ENCODE data around the gene MYO7A. TPM values are rescaled to one million over a fixed set of nuclear protein-coding genes. Genes with fewer than 3 reads are reported as not detected.
A peak's percentile ranks its signal among the peaks of the same experiment; 100 is the strongest.

The MYO7A gene
- total and polyA plus RNA-seq, 12 donors, result 0.91 to 6.8 (median 2.8) TPM

- TF ChIP-seq CTCF (IDR thresholded peaks at IDR 0.05), result no peak
- Histone ChIP-seq H3K27ac (no peak overlapping the region), H3K4me3 (no peak overlapping the region), H3K27me3 (no peaks in the 10 kb centered on the region), H3K36me3 (peaks cover 0 to 19% (median 0%) of the 10 kb centered on the region in 9 donors), H3K9me3 (no peaks in the 10 kb centered on the region), H3K4me1 (peaks cover 0 to 9% (median 0%) of the 10 kb centered on the region in 9 donors)
- WGBS, 2 donors, result 95 to 97% methylated on average over 13 of the region's 13 CpGs
- DNase-seq (no peak), ATAC-seq (no peak)
- intact Hi-C loops (cut with DNase I), result no loop called here
Observed at GRCh38 chr11:77114089-77114463, 14.0 kb upstream of the MYO7A start.

GRCh38 chr11:77115181-77115611, 12.8 kb upstream of the MYO7A start:
- TF ChIP-seq CTCF (IDR thresholded peaks at IDR 0.05), result peak in 1 of 9 donors; percentile 8
- ATAC-seq (peak in 1 of 8 donors; percentile 12), DNase-seq (no peak)
- intact Hi-C loops (cut with DNase I), result no loop called here
- Histone ChIP-seq H3K27ac (no peak overlapping the region), H3K27me3 (no peaks in the 10 kb centered on the region), H3K4me1 (no peaks in the 10 kb centered on the region), H3K36me3 (peaks cover 0 to 30% (median 0%) of the 10 kb centered on the region in 9 donors), H3K9me3 (no peaks in the 10 kb centered on the region), H3K4me3 (no peak overlapping the region)
- 96 to 97% methylated on average over 16 of the region's 16 CpGs for WGBS, 2 donors

GRCh38 chr11:77115956-77116355, 12.1 kb upstream of the MYO7A start:
- ATAC-seq, result no peak
- no peaks in the 10 kb centered on the region for H3K9me3 ChIP-seq
- intact Hi-C loops (cut with DNase I), result no loop called here
- no peak for TF ChIP-seq CTCF (IDR thresholded peaks at IDR 0.05)
- H3K27ac ChIP-seq, result no peak overlapping the region
- no peak for DNase-seq
- no peaks in the 10 kb centered on the region for H3K27me3 ChIP-seq
- no peak overlapping the region for H3K4me3 ChIP-seq
- 94 to 95% methylated on average over 15 of the region's 15 CpGs for WGBS, 2 donors
- H3K36me3 ChIP-seq, result peaks cover 0 to 37% (median 0%) of the 10 kb centered on the region in 9 donors
- no peaks in the 10 kb centered on the region for H3K4me1 ChIP-seq

- peaks cover 0 to 51% (median 0%) of the 10 kb centered on the region in 9 donors for H3K36me3 ChIP-seq
- intact Hi-C loops (cut with DNase I), result no loop called here
- H3K27ac ChIP-seq, result no peak overlapping the region
- no peaks in the 10 kb centered on the region for H3K9me3 ChIP-seq
- no peaks in the 10 kb centered on the region for H3K27me3 ChIP-seq
- ATAC-seq (no peak), DNase-seq (no peak)
- no peaks in the 10 kb centered on the region for H3K4me1 ChIP-seq
- H3K4me3 ChIP-seq, result no peak overlapping the region
- TF ChIP-seq CTCF (IDR thresholded peaks at IDR 0.05), result no peak
- 80 to 81% methylated on average over 7 of the region's 7 CpGs for WGBS, 2 donors
Observed at GRCh38 chr11:77117492-77117891, 10.6 kb upstream of the MYO7A start.
